ENCODE data around the gene SLC6A8. TPM values are rescaled to one million over a fixed set of nuclear protein-coding genes. Genes with fewer than 3 reads are reported as not detected.

The SLC6A8 gene
- total RNA-seq, 2 donors from 2014 or later, result 1.8 to 2.2 TPM

DNA sequence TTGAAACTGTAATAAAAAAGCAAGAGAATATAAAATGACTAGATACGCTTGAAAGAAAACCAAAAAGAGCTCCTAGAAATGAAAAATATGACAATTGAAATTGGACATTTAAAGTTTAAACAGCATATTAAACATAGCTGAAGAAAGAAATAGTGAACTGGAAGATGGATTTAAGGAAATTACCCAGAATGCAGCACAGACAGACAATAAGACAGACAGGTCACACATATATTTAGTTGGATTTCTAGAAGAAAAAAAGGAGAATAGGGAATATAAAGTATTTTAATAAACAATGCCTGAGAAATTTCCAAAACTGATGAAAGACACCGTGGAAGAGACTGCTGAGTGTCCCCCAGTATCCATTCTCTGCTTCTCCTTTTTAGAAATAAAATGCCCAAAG, 34.2 kb upstream of the SLC6A8 start:
- no peak overlapping the region for H3K27ac Mint-ChIP-seq
- H3K4me1 Mint-ChIP-seq (ENCODE audit: low read depth), result no peaks in the 10 kb centered on the region
- H3K27me3 Mint-ChIP-seq (ENCODE audit: low read depth), result peaks cover 11% of the 10 kb centered on the region
- ATAC-seq (replicated peaks in 1 of 2), result no peak
- H3K4me3 Mint-ChIP-seq, result no peak overlapping the region
- no peak for DNase-seq
- H3K9me3 Mint-ChIP-seq, result no peaks in the 10 kb centered on the region
- H3K36me3 Mint-ChIP-seq (ENCODE audit: insufficient read depth in 2 of 2), result no peaks in the 10 kb centered on the region

DNA sequence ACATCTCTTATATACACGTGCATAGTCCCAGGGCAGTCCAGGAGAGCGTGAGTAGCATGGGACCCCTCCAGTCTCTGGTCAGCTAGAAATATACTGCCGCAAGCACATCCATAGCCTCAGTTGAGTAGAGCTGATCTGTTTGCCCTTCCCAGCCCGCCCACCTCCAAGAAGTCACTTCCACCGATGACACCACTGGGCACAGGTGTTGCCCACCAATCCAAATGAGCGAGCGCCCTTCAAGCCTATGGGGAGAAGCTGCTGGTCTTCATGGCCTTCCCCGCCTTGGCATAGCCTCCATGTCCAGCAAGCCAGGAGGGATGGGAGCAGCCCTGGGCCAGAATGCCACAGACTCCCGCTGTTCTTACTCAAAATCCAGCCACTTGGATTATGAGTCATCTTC, 30.6 kb upstream of the SLC6A8 start:
- Mint-ChIP-seq H3K4me1 (ENCODE audit: low read depth) (no peaks in the 10 kb centered on the region), H3K27ac (no peak overlapping the region), H3K36me3 (ENCODE audit: insufficient read depth in 2 of 2) (no peaks in the 10 kb centered on the region), H3K9me3 (no peaks in the 10 kb centered on the region), H3K27me3 (ENCODE audit: low read depth) (peaks cover 33% of the 10 kb centered on the region), H3K4me3 (no peak overlapping the region)
- ATAC-seq (replicated peaks in 1 of 2) (no peak), DNase-seq (no peak)

DNA sequence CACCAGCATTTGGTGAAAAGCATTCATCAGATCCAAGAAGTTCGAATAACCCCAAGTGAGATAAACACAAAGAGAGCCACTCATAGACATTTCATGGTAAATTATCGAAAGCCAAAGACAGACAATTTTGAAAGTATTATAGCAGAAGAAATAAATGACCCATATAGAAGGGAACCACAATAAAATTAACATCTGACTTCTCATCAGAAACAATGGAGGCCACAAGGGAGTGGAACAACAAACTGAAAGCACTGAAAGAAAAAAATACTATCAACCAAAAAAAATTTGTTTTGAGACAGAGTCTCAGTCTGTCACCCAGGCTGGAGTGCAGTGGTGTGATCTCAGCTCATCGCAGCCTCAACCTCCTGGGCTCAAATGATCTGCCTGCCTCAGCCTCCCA, 28.5 kb upstream of the SLC6A8 start:
- Mint-ChIP-seq H3K36me3 (ENCODE audit: insufficient read depth in 2 of 2) (no peaks in the 10 kb centered on the region), H3K4me3 (no peak overlapping the region), H3K27me3 (ENCODE audit: low read depth) (peaks cover 47% of the 10 kb centered on the region), H3K27ac (no peak overlapping the region), H3K4me1 (ENCODE audit: low read depth) (no peaks in the 10 kb centered on the region), H3K9me3 (no peaks in the 10 kb centered on the region)
- DNase-seq, result no peak
- ATAC-seq (replicated peaks in 1 of 2), result no peak

DNA sequence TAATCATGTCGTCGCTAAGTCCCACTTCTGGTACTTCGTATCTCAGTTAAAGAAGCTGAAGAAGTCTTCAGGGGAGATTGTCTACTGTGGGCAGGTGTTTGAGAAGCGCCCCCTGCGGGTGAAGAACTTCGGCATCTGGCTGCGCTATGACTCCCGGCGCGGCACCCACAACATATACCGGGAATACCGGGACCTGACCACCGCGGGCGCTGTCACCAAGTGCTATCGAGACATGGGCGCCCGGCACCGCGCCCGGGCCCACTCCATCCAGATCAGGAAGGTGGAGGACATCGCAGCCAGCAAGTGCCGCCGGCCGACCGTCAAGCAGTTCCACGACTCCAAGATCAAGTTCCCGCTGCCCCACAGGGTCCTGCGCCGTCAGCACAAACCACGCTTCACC, 25.5 kb upstream of the SLC6A8 start:
- no peaks in the 10 kb centered on the region for H3K9me3 Mint-ChIP-seq
- H3K27ac Mint-ChIP-seq, result no peak overlapping the region
- peak overlapping the region; percentile 68 to 73 for H3K4me3 Mint-ChIP-seq
- DNase-seq (peak; percentile 55 to 58), ATAC-seq (replicated peaks in 1 of 2) (no peak)
- no peaks in the 10 kb centered on the region for H3K36me3 Mint-ChIP-seq (ENCODE audit: insufficient read depth in 2 of 2)
- peaks cover under 1% of the 10 kb centered on the region for H3K4me1 Mint-ChIP-seq (ENCODE audit: low read depth)
- peaks cover 72% of the 10 kb centered on the region for H3K27me3 Mint-ChIP-seq (ENCODE audit: low read depth)

DNA sequence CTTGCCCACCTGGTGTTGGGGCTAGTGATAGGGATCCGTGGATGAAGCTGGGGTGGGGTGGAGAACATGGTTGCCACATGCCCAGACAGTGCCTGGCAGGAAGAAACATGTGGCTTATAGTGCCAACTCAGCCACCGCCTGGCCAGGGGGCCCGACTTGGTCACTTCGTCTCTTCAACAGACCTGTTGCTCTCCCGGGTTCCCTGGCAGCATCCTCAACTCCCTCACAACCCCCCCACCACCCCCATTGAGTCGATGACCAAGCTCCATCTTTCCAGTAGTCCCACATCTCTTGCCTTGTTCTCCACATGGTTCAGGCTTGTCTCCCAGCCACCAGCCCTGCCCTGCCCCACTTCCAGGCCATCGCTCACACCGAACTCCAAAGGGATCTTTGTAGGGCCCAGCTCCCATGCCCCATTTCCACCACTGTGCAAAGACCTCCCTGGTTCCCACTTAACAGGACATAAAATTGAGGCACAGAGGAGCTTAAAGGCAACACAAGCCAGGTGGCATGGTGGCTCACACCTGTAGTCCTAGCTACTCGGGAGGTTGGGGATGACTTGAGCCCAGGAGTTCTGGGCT, 21.9 kb upstream of the SLC6A8 start:
- Mint-ChIP-seq H3K4me1 (ENCODE audit: low read depth) (peaks cover 10% of the 10 kb centered on the region), H3K27ac (no peak overlapping the region), H3K4me3 (no peak overlapping the region), H3K9me3 (no peaks in the 10 kb centered on the region), H3K36me3 (ENCODE audit: insufficient read depth in 2 of 2) (no peaks in the 10 kb centered on the region), H3K27me3 (ENCODE audit: low read depth) (peaks cover 59% of the 10 kb centered on the region)
- DNase-seq, result no peak
- ATAC-seq (replicated peaks in 1 of 2), result no peak

DNA sequence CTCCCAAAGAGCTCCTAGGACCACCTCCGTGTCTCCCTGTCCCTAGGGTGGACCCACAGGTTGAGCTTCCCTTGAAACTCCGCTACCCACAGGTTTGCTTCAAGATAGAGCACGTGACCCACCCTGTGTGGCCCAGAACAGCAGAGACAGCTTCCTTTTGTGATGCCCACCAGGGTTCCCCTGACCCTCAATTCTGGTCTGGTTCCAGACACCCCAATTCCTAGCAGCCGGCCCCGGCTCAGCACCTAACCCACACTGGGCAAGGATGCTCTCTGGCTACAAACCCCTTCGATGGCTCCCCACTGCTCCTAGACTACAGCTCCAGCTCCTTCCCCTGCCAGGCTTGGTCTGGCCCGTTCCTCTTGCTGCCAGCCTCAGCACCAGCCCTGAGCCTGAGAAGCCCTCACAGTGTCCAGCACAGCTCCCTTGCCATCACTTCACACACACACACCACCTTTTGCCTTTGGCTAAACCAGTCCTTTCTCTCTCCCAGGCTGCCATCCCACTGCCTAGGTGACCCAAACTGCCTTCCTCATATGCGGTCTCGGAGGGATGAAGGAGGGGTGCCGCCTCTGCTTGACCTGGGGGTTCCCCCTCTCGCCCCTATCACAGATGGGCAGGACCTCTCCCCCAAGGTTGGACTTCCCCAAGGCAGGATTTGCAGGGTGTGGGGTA, 20.3 kb upstream of the SLC6A8 start:
- Mint-ChIP-seq H3K27ac (no peak overlapping the region), H3K4me1 (ENCODE audit: low read depth) (peaks cover 10% of the 10 kb centered on the region), H3K4me3 (peak overlapping the region; percentile 70 to 86), H3K36me3 (ENCODE audit: insufficient read depth in 2 of 2) (no peaks in the 10 kb centered on the region), H3K9me3 (no peaks in the 10 kb centered on the region), H3K27me3 (ENCODE audit: low read depth) (peaks cover 50% of the 10 kb centered on the region)
- DNase-seq (no peak), ATAC-seq (replicated peaks in 1 of 2) (no peak)

DNA sequence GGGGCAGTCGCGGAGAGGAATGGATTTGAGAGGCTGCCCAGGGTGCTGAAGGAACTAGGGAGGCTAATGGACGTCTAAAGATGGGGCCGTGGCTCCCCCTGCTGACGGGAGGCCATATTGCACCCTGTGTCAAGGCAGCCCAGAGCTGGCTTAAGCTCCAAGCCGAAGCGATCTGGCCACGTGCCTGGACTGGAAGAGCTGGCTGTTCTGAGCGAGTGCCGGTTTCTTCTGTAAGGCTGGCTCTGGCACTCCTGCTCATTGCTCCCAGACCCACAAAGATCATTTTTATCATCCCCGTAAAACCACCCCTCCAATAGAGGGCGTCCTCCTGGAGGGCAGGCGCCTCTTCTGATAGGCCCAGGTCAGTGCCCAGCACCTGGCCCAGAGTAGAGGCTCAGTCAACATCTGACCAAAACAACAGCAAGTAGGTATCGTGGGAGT, 19.8 kb upstream of the SLC6A8 start:
- Mint-ChIP-seq H3K36me3 (ENCODE audit: insufficient read depth in 2 of 2) (no peaks in the 10 kb centered on the region), H3K4me3 (peak overlapping the region; percentile 70 to 86), H3K9me3 (no peaks in the 10 kb centered on the region), H3K27me3 (ENCODE audit: low read depth) (peaks cover 50% of the 10 kb centered on the region), H3K4me1 (ENCODE audit: low read depth) (peaks cover 10% of the 10 kb centered on the region), H3K27ac (no peak overlapping the region)
- DNase-seq (peak; percentile 81 to 82), ATAC-seq (replicated peaks in 1 of 2) (peak; percentile 80 to 90)

DNA sequence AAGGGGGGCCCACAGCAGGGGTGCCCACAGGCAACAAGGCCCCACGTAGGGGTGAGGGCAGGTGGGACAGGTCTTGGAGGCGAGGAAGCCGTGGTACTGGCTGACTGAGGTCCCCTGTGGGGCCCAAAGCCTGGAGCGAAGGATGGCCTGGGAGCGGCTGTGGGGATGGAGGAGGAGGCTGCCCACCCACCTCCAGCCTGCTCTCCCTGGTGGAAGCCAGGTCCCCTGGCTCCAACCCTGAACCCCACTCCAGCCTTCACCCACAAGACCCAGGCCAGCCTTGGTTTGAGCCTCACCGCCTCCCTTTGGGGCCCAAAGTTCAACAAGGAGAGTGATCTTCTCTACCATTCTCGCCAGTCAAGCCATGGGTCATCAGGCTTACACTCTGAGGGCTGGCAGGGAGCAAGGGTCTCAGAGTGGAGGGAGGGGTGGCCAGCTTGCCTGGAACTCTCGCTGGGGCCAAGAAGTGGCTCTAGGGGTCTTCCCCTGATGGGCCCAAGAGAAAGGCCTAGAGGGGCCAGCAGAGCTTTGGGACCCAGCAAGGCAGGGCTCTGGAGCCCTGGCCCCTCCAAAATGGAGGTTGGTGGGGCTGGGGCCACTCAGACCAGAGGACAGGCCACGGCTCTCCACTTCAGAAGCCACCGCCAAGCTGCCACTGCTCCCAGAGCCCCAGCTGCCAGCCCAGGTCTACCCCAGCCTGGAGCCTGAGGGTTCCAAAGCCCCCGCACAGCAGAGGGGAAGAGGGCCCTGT, 19.1 kb upstream of the SLC6A8 start:
- ATAC-seq (replicated peaks in 1 of 2), result no peak
- H3K4me1 Mint-ChIP-seq (ENCODE audit: low read depth), result peaks cover 10% of the 10 kb centered on the region
- peaks cover 46% of the 10 kb centered on the region for H3K27me3 Mint-ChIP-seq (ENCODE audit: low read depth)
- no peaks in the 10 kb centered on the region for H3K36me3 Mint-ChIP-seq (ENCODE audit: insufficient read depth in 2 of 2)
- no peak for DNase-seq
- H3K9me3 Mint-ChIP-seq, result no peaks in the 10 kb centered on the region
- no peak overlapping the region for H3K4me3 Mint-ChIP-seq
- H3K27ac Mint-ChIP-seq, result no peak overlapping the region

DNA sequence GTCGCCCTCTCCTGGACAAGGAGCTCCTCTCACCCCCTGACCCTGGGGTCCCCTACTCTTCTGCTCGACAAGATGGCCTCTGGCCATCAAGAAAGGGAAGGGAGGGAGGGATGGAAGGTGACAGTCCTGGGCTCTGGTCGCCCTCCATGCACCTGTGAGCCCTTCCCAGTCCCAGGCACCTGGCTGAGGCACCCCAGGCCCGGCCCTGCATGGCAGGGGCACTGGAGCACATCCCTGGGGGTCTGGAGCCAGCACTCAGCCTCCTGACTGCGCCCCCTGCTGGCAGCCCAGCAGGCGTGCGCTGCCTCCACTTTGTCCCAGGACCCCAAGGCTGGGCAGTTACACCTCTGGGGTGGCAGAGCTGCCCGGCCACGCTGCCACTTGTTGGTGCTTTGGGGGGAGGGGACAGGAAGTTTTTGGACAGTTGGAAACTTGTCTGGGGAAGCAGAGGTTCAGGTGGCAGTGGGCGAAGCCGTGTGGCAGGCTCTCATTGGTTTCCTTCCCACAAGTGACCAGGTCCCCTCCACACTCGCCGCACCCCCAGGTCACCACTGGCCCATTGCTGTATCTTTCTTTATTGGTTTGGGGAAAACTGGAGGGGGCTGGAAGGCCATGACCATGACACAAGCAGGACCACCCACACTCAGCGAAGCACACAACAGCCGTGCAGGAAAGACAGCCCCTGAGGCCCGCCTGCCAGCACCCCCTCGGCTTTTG, 18.4 kb upstream of the SLC6A8 start:
- Mint-ChIP-seq H3K36me3 (ENCODE audit: insufficient read depth in 2 of 2) (no peaks in the 10 kb centered on the region), H3K9me3 (no peaks in the 10 kb centered on the region), H3K27ac (no peak overlapping the region), H3K4me3 (no peak overlapping the region), H3K27me3 (ENCODE audit: low read depth) (peaks cover 49% of the 10 kb centered on the region), H3K4me1 (ENCODE audit: low read depth) (peaks cover 10% of the 10 kb centered on the region)
- DNase-seq (peak; percentile 39 to 41), ATAC-seq (replicated peaks in 1 of 2) (peak; percentile 47 to 59)

DNA sequence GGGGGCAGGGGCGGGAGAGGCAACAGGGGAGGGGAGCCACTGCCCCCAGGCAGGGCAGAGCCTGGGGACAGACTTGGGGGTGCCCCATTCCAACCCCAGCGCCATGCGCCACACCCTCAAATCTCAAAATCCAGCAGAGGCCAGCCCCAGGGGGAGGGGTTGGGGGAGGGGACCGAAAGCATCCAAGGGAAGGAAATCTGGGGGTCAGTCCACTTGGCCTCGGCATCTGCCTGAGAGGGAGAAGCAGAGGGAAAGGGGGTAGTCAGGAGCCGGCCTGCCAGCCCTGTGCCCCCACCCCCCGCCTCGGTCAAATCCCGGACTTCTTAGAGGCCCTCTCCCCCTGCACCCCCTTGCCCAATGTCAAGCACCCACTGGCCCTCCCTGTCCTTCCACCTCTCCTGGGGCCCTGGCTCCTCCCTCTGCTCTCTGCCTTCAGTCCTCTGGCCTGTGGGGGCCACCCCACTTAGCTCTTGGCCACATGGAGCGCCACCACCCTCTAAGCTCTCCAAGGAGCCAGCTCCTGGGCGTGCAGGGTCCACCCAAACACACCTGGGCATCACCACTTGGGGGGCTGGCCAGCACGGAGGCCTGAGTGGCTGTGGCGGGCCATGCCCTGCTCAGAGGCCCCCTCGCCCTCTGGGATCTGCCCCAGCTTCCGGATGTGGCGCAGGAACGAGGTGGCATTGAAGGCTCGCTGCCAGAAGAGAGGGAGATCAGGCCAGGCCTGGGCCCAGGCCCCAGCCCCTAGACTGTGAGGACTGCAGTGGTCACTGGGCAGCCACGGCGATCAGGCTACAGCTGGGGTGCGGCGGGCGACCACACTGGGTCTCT, 17.6 kb upstream of the SLC6A8 start:
- peaks cover 49% of the 10 kb centered on the region for H3K27me3 Mint-ChIP-seq (ENCODE audit: low read depth)
- no peak for DNase-seq
- no peak overlapping the region for H3K27ac Mint-ChIP-seq
- H3K9me3 Mint-ChIP-seq, result no peaks in the 10 kb centered on the region
- H3K4me1 Mint-ChIP-seq (ENCODE audit: low read depth), result peaks cover 10% of the 10 kb centered on the region
- no peaks in the 10 kb centered on the region for H3K36me3 Mint-ChIP-seq (ENCODE audit: insufficient read depth in 2 of 2)
- ATAC-seq (replicated peaks in 1 of 2), result no peak
- no peak overlapping the region for H3K4me3 Mint-ChIP-seq

DNA sequence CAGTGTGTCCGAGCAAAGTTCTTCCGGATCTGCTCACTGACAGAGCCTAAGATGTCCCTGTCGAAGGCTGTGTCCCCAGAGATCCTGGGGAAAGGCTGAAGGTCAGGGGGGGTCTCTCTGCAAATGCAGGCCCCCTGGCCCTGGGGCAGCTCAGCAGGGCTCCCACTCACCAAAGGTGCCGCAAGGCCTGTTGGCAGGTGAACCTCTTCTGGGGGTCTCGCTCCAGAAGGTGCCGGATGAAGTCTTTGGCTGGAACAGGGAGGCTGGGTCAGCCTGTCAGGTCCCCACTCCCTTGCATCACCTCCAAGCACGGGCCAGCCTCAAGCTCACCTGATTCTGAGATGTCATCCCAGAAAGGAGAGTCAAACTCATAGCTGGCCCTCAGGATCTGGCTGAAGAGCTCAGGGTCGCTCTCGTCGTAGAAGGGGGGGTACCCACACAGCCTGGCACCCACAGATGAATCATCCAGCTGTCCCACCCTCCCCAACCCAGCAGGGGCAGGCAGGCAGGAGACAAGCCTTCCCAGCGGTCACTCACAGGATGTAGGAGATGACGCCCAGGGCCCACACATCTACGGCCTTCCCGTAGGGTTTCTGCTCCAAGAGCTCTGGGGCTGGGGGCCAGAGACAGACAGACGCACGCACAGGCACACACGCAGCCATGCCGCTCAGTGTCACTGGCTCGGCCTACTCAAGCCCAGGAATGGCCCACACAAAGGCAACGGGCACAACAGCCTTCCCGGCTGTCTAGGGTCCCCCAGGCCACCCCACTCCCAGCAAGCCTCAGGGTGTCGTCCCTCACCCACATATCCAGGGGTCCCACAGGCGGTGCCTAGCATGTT, 16.8 kb upstream of the SLC6A8 start:
- no peaks in the 10 kb centered on the region for H3K9me3 Mint-ChIP-seq
- H3K4me1 Mint-ChIP-seq (ENCODE audit: low read depth), result peaks cover 10% of the 10 kb centered on the region
- no peak overlapping the region for H3K4me3 Mint-ChIP-seq
- DNase-seq, result no peak
- H3K36me3 Mint-ChIP-seq (ENCODE audit: insufficient read depth in 2 of 2), result no peaks in the 10 kb centered on the region
- H3K27me3 Mint-ChIP-seq (ENCODE audit: low read depth), result peaks cover 45% of the 10 kb centered on the region
- no peak overlapping the region for H3K27ac Mint-ChIP-seq
- no peak for ATAC-seq (replicated peaks in 1 of 2)
